GM15510 (cell line): ENCODE results near the gene STN1.

Experiments used
- POLR2A ChIP-seq: IDR thresholded peaks from 3 replicates; pipeline ENCODE4 v1.6.1; 2011; ENCODE audit warnings: borderline replicate concordance; ENCODE audit not compliant: insufficient read length; ENCODE audit errors: extremely low read depth

Gene STN1

DNA sequence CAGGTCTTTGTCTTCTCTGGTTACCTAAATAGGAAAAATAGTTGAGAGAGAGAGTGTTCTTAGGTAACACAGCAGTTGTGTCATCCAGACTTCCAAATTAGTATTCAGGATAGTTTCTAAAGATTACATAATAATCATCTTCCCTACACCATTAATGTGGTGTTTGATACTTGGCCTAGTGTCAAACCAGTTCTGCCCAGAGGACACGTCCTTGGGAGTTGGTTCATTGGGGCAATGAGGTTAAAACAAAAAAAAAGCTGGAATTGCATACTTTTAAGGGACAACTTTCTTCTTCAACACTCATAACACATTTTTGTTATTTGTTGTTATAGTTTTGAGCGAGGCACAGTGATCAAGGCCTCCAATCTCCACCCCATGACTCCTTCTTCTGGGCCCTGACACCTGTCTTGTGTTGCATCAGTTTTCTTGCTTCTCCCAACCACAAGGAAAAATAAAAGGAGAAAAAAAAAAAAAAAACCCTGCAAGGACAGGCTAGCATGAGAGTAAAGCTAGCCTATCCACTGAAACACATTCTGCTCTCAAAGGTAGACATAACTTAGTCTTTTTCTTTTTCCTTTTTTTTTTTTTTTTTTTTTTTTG is 28.8 kb downstream of the STN1 start:
- TF ChIP-seq POLR2A, result no peak

DNA sequence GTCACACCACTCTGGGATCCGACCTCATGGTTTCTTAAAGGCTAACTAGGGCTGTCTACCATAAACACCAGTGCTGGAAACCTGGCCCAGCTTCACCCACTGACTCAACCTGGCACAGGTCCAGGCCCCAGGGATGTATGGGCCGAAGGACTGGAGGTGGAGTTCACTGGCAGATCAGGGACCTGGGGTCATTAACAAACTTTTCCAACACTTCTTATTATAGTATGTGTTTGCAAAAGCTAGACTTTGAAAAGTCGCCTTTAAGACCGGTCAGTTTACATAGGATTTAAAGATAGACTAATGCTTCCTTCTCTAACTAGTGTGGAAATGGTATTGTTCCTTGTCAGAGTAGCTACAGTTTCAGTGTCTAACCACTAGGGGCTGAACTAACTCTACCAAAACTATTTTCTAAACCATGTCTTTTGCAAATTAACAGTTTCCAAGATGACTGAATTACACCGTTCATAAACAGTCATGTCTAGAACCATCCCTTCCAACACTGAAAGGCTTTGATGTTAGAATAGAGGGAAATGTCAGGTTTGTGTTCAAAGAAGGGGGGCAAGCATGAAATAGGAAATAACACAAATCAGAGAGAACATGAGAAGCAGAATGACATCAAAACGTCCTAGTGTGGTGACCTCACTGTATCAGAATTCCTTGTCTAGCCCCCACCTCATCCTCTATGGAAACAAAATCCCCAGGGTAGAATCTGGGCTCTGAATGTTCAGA is 29.7 kb downstream of the STN1 start:
- TF ChIP-seq POLR2A, result no peak

GRCh38 chr10:103885617-103886016 is 32.4 kb downstream of the STN1 start:
- no peak for TF ChIP-seq POLR2A

DNA sequence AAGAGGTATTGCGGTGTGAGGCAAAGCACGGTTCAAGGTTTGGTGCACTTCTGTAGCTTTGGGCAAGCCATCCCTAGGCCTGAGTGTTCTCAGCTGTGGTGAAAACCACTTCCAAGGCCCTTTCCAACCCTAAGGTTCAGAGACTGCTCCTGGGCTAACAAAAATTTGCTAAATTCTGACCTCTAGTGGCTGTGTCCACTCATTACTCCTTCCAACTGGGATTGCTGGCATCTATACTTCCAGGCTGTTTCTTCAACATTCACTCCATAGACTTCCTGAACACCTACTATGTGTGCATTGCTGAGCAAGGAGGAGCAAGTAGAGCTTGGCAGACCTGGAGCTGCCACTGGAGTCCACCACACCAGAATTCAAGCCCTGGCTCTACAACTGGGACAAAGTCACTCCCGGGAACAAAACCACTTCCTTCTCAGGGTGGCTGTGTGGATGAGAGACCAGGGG is 33.3 kb downstream of the STN1 start:
- TF ChIP-seq POLR2A, result no peak

- TF ChIP-seq POLR2A, result no peak
These were observed 35.5 kb downstream of the STN1 start for GRCh38 chr10:103882285-103883007.

DNA sequence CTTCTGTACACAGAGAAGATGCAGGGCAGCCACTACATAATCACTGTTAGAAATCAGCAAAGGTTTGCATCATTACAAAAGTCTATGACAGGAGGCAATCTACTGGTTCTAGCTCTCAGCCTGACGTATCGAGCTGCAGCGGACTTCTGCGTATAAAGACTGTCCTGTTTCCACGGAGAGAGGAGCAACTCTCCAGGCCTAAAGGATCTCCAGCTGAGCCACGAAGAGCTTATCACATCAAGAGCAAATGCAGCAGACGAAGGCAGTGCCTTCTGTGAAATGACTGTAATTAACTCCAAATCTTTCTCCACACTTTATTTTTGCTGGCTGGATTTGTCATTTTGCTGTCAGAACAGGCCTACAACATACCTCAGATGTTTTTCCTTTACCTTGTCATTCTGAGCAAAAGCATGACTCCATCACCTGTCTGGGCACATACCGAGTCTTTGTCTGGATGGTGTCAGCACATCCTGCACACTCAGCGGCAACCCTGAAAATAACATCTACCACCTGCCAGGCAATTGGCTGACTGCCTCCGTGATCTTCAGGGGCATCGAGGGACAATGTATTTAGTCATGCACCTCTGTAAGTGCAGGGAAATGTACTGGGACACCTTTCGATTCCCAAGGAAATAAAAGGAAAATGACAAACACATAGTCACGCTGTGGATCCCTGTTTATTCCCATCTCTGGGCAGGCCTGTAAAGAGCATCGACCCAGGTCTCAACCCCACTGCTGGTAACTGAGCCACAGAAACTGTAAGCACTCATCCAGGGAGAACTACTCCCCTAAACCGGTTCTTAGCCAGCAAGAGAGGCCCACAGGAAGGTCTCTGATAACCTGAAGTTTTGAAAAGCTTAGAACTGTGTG is 36.3 kb downstream of the STN1 start:
- no peak for TF ChIP-seq POLR2A

DNA sequence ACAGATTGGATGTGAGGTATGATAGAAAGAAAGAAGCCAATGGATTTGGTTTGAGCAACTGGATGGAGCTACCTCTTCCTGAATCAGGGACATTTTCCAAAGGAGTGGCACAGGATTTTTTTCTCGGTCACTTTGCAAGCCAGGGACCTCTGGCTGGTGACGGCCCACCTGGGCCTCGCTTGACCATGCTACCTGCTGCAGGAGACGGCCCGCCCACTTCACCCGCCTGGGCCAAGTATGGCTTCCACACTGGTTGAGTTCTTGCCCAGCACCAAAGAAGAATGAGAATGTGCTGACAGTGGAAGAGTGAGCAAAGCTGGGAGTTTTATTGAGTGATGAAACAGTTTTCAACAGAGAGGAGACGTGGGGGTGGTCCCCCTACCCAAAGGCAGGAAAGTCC is 38.2 kb downstream of the STN1 start:
- no peak for TF ChIP-seq POLR2A

- TF ChIP-seq POLR2A, result no peak
These were observed 38.6 kb downstream of the STN1 start for GRCh38 chr10:103879409-103879808.

GRCh38 chr10:103877861-103878260 is 40.1 kb downstream of the STN1 start:
- TF ChIP-seq POLR2A, result no peak

DNA sequence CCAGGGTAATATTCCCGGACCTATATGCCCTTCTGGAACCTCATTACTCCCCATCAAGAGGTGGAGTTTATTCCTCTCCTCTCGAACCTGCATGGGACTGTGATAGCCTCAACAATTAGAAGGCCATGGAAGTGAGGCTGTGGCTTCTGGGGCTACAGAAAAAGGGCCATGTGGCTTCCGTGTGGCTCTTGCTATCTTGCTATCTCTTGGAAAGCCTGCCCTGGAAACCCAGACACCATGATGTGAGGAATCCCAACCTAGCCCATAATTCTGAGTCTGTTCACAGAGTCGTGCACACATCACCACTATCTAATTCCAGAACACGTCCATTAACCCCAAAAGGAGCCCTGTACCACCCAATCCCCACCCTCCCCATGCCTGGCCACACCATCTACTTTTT is 41.8 kb downstream of the STN1 start:
- no peak for TF ChIP-seq POLR2A

DNA sequence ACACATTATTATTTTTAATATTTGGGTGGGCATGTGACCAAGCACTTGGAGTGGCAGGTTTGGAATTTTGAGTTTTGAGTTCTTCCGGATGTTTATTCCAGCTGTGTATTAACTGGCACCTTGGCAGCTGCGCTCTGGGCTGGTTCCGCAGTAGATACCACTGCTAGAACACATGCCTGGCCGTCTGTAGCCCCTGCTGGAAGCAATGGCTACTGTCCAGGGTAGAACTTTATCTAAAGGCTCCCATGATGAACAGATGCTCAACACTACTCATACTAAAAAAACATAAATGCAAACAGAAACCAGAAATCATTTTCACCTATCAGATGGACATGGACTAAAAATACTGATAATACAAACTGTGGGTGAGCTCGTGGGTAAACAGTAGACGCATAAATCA is 43.3 kb downstream of the STN1 start:
- no peak for TF ChIP-seq POLR2A

DNA sequence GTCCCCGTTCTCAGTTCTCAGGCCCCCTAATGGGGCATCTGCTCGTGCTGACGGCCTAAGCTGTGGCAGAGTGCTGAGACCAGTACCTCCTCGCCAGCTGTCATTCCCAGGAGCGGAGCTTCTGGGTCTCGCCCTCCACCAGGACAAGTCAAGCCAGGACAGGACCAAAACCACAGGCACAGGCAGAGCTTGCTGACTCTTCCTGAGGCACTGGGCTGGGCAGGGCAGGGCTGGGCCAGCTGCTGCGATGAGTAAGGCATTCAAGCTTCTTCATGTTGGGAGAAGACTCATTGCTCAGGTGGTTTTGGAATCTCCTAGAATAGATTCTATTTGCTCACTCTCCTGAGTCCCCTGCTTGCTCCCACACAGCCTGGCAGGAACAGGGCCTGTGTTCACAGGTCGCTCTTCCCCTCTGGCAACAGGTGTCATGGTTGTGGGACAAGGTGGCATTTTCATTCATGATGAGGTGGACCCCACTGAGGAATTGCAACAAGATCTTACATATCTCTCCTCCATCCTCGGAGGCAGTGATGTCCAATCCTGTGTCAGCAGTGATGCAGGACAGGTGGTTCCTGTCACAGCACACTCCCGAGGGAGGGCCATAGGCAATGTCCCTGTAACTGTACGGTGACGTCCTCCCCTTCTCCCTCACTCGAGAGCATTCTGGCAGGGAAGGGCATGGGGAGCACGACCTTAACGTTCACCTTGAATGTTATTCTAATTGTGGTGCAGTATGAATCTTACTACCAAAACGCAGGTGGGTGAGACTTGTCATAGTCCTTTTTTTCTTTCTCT is 45.6 kb downstream of the STN1 start:
- TF ChIP-seq POLR2A, result no peak

GRCh38 chr10:103871006-103871405 is 47.0 kb downstream of the STN1 start:
- TF ChIP-seq POLR2A, result no peak

- TF ChIP-seq POLR2A, result no peak
These were observed 47.5 kb downstream of the STN1 start for GRCh38 chr10:103870516-103870915.

GRCh38 chr10:103869336-103869735 is 48.6 kb downstream of the STN1 start:
- no peak for TF ChIP-seq POLR2A

DNA sequence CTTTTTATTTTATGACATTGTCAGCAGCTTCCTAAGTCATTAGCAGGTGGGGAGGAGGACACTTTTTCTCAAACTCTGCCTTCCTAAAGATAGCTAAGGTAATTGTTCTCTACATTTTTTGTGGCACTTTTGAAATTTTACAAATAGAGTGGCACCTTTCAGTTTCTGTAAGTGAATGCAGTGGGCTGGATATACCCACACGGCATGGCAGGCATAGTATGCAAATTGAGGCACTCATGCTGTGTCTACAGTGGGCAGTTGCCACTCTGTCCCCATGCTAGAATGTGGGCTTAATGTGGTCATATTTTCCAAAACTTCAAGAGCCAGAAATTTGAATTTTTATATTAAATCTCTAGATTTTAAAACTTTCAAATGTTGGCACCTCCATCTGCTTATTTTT is 49.8 kb downstream of the STN1 start:
- no peak for TF ChIP-seq POLR2A
